ENCODE measurements around the gene IKZF4.

The IKZF4 gene

DNA sequence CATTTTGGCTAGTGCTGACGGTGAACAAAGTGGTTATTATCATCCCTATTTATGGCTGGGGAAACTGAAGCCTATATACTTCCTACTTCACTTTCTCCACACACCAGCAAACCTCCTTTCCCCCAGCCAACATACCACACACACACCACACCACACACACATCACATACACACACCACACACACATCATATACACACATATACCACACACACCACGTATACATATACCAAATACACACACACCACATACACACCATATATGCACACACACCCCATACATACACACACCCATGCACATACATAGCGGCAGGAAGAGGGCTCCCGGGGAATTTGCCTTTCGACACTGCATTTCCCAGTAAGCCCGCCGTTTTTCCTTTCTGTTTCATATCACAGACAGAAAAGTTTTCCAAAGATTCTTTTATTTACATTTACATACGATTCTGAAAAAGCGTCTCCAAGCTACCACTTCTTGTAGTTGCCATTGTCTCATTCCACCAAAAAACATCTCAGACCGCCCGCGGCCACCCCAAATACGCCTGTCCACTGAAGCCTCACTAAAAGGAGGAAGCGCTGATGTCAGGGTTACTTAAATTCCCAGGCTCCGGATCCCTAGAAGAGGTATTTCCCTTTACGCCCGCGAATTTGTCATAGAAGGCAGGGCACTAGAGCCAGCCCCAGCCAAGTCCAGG, 47.8 kb upstream of the IKZF4 start:
- peak overlapping the region; percentile 97 for H3K4me2 ChIP-seq (ENCODE audit: low read depth, low read length, poor library complexity, severe bottlenecking)
- no peaks in the 10 kb centered on the region for H3F3A ChIP-seq (ENCODE audit: low read depth)
- TF ChIP-seq EZH2phosphoT487 (IDR thresholded peaks at IDR 0.05; ENCODE audit: borderline replicate concordance): no peak
- TF ChIP-seq, protein P1, sequence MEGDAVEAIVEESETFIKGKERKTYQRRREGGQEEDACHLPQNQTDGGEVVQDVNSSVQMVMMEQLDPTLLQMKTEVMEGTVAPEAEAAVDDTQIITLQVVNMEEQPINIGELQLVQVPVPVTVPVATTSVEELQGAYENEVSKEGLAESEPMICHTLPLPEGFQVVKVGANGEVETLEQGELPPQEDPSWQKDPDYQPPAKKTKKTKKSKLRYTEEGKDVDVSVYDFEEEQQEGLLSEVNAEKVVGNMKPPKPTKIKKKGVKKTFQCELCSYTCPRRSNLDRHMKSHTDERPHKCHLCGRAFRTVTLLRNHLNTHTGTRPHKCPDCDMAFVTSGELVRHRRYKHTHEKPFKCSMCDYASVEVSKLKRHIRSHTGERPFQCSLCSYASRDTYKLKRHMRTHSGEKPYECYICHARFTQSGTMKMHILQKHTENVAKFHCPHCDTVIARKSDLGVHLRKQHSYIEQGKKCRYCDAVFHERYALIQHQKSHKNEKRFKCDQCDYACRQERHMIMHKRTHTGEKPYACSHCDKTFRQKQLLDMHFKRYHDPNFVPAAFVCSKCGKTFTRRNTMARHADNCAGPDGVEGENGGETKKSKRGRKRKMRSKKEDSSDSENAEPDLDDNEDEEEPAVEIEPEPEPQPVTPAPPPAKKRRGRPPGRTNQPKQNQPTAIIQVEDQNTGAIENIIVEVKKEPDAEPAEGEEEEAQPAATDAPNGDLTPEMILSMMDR (conservative IDR thresholded peaks at IDR 0.05; ENCODE audit: low read length): no peak
- peaks cover 10% of the 10 kb centered on the region for H4K20me1 ChIP-seq (ENCODE audit: insufficient read depth, low read length, poor library complexity, severe bottlenecking)
- H3K79me2 ChIP-seq (ENCODE audit: insufficient read depth, low read length): peaks cover 67% of the 10 kb centered on the region
- no peaks in the 10 kb centered on the region for H3K36me3 ChIP-seq (ENCODE audit: insufficient read depth, low read length)
- H2AFZ ChIP-seq (ENCODE audit: low read length): peak overlapping the region; percentile 88
- H3K27me3 ChIP-seq (ENCODE audit: insufficient read depth, low read length, poor library complexity, severe bottlenecking): no peaks in the 10 kb centered on the region
- peak overlapping the region; percentile 91 for H3K4me3 ChIP-seq (ENCODE audit: low read length, poor library complexity, severe bottlenecking)
- H3K4me1 ChIP-seq (ENCODE audit: insufficient read depth, low read length, poor library complexity, severe bottlenecking): peaks cover 36% of the 10 kb centered on the region
- H3K9me3 ChIP-seq (ENCODE audit: insufficient read depth, low read depth, low read length): no peaks in the 10 kb centered on the region
- no peaks in the 10 kb centered on the region for H3K9me2 ChIP-seq (replicated peaks; ENCODE audit: low read depth, low read length)
- H3K9ac ChIP-seq (ENCODE audit: low read depth, low read length, poor library complexity, severe bottlenecking): peak overlapping the region; percentile 82

DNA sequence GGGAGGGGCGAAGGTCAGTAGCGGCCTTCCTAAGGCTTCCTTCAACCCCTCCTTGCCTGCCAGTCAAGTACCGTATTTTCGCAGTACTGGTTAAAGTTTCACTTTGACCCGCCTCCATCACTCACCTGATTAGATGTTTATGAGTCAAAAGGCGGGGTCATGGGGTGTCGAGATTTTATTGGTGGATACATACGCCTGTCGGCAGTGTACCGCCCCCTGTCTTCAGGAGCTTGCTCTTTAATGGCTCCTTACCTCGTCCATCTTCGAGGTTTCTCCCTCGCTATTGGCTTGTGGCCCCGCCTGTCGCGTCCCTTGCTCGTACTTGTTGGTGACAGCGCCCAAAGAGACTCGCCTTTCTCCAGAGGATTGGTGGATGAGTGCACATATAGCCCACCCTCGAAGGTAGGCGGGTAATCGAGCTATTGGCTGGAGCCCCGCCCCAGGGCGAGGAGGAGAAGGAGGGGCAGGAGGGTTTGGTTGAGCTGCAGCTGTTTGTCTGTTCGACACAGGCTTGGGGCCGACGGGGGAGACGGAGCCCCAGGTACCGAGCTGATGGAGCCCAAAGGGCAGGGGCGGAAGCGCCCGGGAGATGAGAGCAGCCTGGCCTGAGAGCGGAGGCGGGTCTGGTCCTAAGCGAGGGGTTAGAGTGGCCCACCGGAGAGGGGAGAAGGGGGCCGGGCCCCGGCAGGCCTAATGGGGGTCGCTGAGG, 47.1 kb upstream of the IKZF4 start, which contains the start of gene RAB5B:
TSS of gene RAB5B (plus strand) at position 480 of the 709 bp plus-strand sequence. CDS start 12,883 bp downstream, outside the sequence.
- Histone ChIP-seq H3K9me2 (replicated peaks; ENCODE audit: low read depth, low read length) (no peaks in the 10 kb centered on the region), H3K27me3 (ENCODE audit: insufficient read depth, low read length, poor library complexity, severe bottlenecking) (no peaks in the 10 kb centered on the region), H3K36me3 (ENCODE audit: insufficient read depth, low read length) (no peaks in the 10 kb centered on the region), H2AFZ (ENCODE audit: low read length) (peak within 1 kb of the TSS; percentile 88), H3K9me3 (ENCODE audit: insufficient read depth, low read depth, low read length) (no peaks in the 10 kb centered on the region), H3F3A (ENCODE audit: low read depth) (no peaks in the 10 kb centered on the region), H4K20me1 (ENCODE audit: insufficient read depth, low read length, poor library complexity, severe bottlenecking) (peaks cover 9% of the 10 kb centered on the region), H3K9ac (ENCODE audit: low read depth, low read length, poor library complexity, severe bottlenecking) (peak within 1 kb of the TSS; percentile 96), H3K79me2 (ENCODE audit: insufficient read depth, low read length) (peaks cover 62% of the 10 kb centered on the region), H3K4me3 (ENCODE audit: low read length, poor library complexity, severe bottlenecking) (peak within 1 kb of the TSS; percentile 91), H3K4me1 (ENCODE audit: insufficient read depth, low read length, poor library complexity, severe bottlenecking) (peaks cover 32% of the 10 kb centered on the region), H3K4me2 (ENCODE audit: low read depth, low read length, poor library complexity, severe bottlenecking) (peak within 1 kb of the TSS; percentile 97)
- TF ChIP-seq, protein P1 (conservative IDR thresholded peaks at IDR 0.05; ENCODE audit: low read length): no peak
- TF ChIP-seq EZH2phosphoT487 (IDR thresholded peaks at IDR 0.05; ENCODE audit: borderline replicate concordance): no peak

DNA sequence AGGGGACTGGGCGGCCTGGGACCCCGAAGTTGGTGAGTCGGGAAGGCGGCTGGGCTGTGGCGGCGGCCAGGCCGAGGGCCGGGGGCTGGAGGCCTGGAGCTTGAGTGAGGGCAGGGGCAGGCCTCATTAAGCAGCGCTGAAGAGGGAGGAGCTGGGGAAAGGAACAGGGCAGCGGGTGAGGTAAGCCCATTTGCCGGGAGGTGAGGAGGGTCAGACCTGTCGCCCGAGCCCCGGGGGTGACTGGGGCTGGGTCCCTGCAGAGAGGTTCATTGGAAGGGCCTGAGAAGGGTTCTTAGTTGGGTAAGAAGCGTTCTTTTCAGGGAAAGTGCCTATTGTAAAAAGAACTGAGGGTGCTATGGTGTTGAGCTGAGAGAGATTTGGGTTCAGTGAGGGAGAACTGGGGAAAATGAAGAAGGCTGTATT, 46.5 kb upstream of the IKZF4 start:
- TF ChIP-seq, protein P1 (conservative IDR thresholded peaks at IDR 0.05; ENCODE audit: low read length): no peak
- no peak for TF ChIP-seq EZH2phosphoT487 (IDR thresholded peaks at IDR 0.05; ENCODE audit: borderline replicate concordance)
- H3K27me3 ChIP-seq (ENCODE audit: insufficient read depth, low read length, poor library complexity, severe bottlenecking): no peaks in the 10 kb centered on the region
- H3K4me2 ChIP-seq (ENCODE audit: low read depth, low read length, poor library complexity, severe bottlenecking): peak overlapping the region; percentile 85
- H3K4me1 ChIP-seq (ENCODE audit: insufficient read depth, low read length, poor library complexity, severe bottlenecking): peaks cover 32% of the 10 kb centered on the region
- peaks cover 9% of the 10 kb centered on the region for H4K20me1 ChIP-seq (ENCODE audit: insufficient read depth, low read length, poor library complexity, severe bottlenecking)
- peaks cover 62% of the 10 kb centered on the region for H3K79me2 ChIP-seq (ENCODE audit: insufficient read depth, low read length)
- H3K9me3 ChIP-seq (ENCODE audit: insufficient read depth, low read depth, low read length): no peaks in the 10 kb centered on the region
- no peaks in the 10 kb centered on the region for H3F3A ChIP-seq (ENCODE audit: low read depth)
- H3K4me3 ChIP-seq (ENCODE audit: low read length, poor library complexity, severe bottlenecking): peak overlapping the region; percentile 91
- peak overlapping the region; percentile 84 for H2AFZ ChIP-seq (ENCODE audit: low read length)
- H3K36me3 ChIP-seq (ENCODE audit: insufficient read depth, low read length): no peaks in the 10 kb centered on the region
- H3K9ac ChIP-seq (ENCODE audit: low read depth, low read length, poor library complexity, severe bottlenecking): peak overlapping the region; percentile 96
- H3K9me2 ChIP-seq (replicated peaks; ENCODE audit: low read depth, low read length): no peaks in the 10 kb centered on the region

Data from Loucy (cell line).